ENCODE data around the gene BIRC5. TPM values are rescaled to one million over a fixed set of nuclear protein-coding genes. Genes with fewer than 3 reads are reported as not detected.
"Not testable (repeated sequence)": the region's sequence is repeated elsewhere in the genome, so short reads cannot be mapped to it uniquely, and the experiment has no call there.

The BIRC5 gene
- total RNA-seq, 1 donor from 2014 or later = 1.0 TPM

DNA sequence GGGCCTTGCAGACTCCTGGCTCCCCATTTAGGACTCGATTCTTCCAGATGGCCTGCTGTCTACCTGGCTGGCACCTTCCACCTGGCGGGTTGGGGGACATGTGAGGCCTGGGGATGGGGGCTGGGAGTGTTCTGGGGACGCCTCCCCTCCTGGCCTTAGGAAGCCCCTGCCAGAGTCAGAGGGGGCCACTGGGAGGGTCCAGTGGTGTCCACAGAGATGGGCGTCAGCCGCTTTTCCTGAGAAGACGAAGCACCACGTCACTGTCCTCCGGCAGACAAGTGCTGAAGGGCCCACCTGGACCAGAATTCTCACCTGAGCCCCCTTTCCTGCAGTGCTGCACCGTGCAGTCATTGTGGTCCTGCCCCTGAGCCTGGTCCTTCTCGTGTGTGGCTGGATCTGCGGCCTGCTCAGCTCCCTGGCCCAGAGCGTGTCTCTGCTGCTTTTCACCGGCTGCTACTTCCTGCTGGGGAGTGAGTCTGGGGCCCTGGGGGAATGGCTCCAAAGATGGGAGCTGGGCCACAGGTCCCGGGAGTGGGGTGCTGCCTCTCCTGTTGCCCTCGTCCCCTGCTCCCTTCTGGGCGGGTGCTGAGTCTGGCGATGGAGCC is 20.3 kb downstream of the BIRC5 start:
- no peak for DNase-seq
- Mint-ChIP-seq H3K27me3 (peaks cover 19% of the 10 kb centered on the region), H3K36me3 (ENCODE audit: low read depth) (no peaks in the 10 kb centered on the region), H3K4me1 (peaks cover 19% of the 10 kb centered on the region), H3K4me3 (no peak overlapping the region), H3K27ac (no peak overlapping the region), H3K9me3 (no peaks in the 10 kb centered on the region)
- POLR2A ChIA-PET = no interaction called here
- intact Hi-C loops (cut with micrococcal nuclease) = no loop called here
- TF ChIP-seq, protein P1, sequence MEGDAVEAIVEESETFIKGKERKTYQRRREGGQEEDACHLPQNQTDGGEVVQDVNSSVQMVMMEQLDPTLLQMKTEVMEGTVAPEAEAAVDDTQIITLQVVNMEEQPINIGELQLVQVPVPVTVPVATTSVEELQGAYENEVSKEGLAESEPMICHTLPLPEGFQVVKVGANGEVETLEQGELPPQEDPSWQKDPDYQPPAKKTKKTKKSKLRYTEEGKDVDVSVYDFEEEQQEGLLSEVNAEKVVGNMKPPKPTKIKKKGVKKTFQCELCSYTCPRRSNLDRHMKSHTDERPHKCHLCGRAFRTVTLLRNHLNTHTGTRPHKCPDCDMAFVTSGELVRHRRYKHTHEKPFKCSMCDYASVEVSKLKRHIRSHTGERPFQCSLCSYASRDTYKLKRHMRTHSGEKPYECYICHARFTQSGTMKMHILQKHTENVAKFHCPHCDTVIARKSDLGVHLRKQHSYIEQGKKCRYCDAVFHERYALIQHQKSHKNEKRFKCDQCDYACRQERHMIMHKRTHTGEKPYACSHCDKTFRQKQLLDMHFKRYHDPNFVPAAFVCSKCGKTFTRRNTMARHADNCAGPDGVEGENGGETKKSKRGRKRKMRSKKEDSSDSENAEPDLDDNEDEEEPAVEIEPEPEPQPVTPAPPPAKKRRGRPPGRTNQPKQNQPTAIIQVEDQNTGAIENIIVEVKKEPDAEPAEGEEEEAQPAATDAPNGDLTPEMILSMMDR (IDR thresholded peaks at IDR 0.05) = no peak
- CTCF ChIA-PET = no interaction called here
- no peak for ATAC-seq (ENCODE audit: low read depth)

DNA sequence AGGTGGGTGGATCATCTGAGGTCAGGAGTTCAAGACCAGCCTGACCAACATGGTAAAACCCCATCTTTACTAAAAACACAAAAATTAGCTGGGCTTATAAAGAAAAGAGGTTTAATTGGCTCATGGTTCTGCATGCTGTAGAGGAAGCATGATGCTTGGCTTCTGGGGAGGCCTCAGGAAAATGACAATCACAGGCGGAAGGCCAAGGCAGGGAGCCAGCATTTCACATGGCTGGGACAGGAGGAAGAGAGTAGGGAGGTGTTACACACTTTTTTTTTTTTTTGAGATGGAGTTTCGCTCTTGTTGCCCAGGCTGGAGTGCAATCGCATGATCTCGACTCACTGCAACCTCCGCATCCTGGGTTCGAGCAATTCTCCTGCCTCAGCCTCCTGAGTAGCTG is 21.0 kb downstream of the BIRC5 start:
- intact Hi-C loops (cut with micrococcal nuclease); H3K27ac Mint-ChIP-seq; H3K36me3 Mint-ChIP-seq (ENCODE audit: low read depth); H3K9me3 Mint-ChIP-seq; POLR2A ChIA-PET; H3K4me3 Mint-ChIP-seq; DNase-seq; ATAC-seq (ENCODE audit: low read depth); CTCF ChIA-PET: not testable (repeated sequence)
- Mint-ChIP-seq H3K27me3 (peaks cover 19% of the 10 kb centered on the region), H3K4me1 (peaks cover 25% of the 10 kb centered on the region)

DNA sequence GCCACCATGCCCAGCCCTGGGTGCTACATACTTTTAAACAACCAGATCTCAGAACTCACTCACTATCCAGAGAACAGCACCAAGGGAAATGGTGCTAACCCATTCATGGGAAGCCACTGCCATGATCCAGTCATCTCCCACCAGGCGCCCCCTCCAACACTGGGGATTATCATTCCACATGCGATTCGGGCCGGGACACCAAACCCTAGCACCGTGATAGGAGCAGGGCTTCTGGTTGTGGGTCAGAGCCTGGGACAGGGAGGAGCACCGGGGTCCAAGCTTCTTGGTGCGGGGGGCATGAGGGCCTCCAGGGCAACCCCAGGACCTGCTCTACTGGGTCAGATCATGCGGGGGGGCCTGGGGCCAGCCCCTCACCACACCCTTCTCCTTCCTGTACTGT is 21.8 kb downstream of the BIRC5 start:
- Mint-ChIP-seq H3K27ac (no peak overlapping the region), H3K4me1 (peaks cover 24% of the 10 kb centered on the region), H3K27me3 (peaks cover 14% of the 10 kb centered on the region), H3K9me3 (no peaks in the 10 kb centered on the region), H3K36me3 (ENCODE audit: low read depth) (no peaks in the 10 kb centered on the region), H3K4me3 (no peak overlapping the region)
- ChIA-PET CTCF (no interaction called here), POLR2A (interaction anchor here (0.7 kb wide), 1 partner anchor 116 kb away, joined by 3 read pairs; no protein-coding TSS in a partner anchor)
- no peak for ATAC-seq (ENCODE audit: low read depth)
- intact Hi-C loops (cut with micrococcal nuclease) = no loop called here
- TF ChIP-seq, protein P1 (IDR thresholded peaks at IDR 0.05) = no peak
- no peak for DNase-seq

DNA sequence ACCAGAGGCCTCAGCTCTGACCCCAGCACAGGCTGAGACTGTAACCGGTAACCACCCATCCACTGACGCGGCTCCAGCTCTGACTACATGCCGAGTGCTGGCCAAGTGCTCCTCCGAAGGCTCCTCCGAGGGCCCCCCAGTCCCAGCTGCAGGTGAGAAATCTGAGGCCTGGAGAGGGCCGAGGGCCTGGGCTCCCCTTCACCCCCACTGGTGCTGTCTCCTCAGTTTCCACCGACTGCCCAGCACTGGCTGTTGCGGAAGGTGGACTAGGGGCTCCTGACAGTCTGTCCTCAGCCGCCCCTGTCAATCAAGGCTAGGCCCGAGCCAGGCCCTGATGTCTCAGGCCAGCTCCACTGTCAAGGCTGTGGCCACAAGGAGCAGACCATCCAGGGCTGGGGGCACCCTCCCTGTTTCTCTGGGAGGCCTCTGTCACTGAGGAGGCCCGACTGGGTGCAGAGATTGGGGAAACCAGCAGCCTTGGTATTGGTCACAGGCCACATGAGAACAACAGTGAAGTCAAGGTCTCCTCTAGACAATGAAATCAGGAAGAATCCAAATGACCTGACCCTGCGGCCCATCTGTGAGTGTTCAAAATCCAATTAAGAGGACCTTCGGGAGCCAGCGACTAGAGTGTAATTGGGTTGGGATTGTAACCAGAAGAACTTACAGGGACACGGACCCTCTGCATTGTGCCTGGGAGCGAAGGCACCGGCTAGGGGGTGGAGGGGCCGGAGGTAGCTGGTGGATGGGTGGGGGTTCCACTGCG is 22.5 kb downstream of the BIRC5 start:
- POLR2A ChIA-PET = no interaction called here
- H3K4me3 Mint-ChIP-seq = no peak overlapping the region
- DNase-seq (no peak), ATAC-seq (ENCODE audit: low read depth) (no peak)
- peaks cover 10% of the 10 kb centered on the region for H3K27me3 Mint-ChIP-seq
- TF ChIP-seq, protein P1 (IDR thresholded peaks at IDR 0.05) = no peak
- intact Hi-C loops (cut with micrococcal nuclease) = no loop called here
- H3K36me3 Mint-ChIP-seq (ENCODE audit: low read depth) = no peaks in the 10 kb centered on the region
- CTCF ChIA-PET = no interaction called here
- peaks cover 26% of the 10 kb centered on the region for H3K4me1 Mint-ChIP-seq
- no peaks in the 10 kb centered on the region for H3K9me3 Mint-ChIP-seq
- no peak overlapping the region for H3K27ac Mint-ChIP-seq

DNA sequence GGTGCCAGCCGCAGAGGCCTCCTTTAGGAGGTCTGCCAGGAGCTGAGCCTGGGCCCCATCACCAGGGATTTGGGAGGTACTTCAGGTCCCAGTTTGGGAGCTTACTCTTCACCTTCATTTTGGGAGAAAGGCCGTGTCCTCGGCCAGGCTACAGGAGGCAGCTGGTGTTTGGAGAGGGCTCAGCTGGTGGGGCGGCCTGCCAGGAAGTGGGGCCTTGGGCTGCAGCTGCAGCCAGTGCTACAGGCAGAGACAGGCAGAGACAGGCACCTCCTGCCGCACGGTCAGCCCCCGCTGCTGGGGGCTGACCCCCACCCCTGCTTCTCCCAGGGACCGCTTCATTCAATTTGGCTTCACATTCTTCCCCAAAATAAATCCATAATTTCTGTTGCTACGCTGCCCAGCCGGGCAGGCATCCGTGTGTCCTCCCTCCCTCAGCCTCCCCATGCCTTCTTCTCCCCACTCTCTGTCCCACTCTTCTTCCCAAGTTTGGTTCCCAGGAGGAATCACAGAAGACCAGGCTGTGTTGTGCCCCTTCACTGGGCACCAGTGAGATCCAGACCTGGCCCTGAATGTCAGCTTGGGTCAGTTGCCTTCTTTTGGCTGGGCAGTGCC is 23.5 kb downstream of the BIRC5 start:
- DNase-seq (no peak), ATAC-seq (ENCODE audit: low read depth) (no peak)
- intact Hi-C loops (cut with micrococcal nuclease) = no loop called here
- Mint-ChIP-seq H3K27me3 (peaks cover 9% of the 10 kb centered on the region), H3K4me1 (peaks cover 30% of the 10 kb centered on the region), H3K36me3 (ENCODE audit: low read depth) (no peaks in the 10 kb centered on the region), H3K27ac (no peak overlapping the region), H3K9me3 (no peaks in the 10 kb centered on the region), H3K4me3 (no peak overlapping the region)
- POLR2A ChIA-PET = no interaction called here
- CTCF ChIA-PET = no interaction called here
- TF ChIP-seq, protein P1 (IDR thresholded peaks at IDR 0.05) = no peak

Data from activated B cell treated with CpG ODN at 0.5 μM for 24 hours (primary cell).